BLaER1 (cell line): ENCODE measurements around the gene KRTAP1-3.
"Not testable (repeated sequence)": the region's sequence is repeated elsewhere in the genome, so short reads cannot be mapped to it uniquely, and the experiment has no call there.

ENCODE experiments used
- H3K27ac ChIP-seq: shearing (Covaris generic); formaldehyde crosslinking; 2 replicates; pipeline ENCODE4 v1.8.1; 2022
- H3K27me3 ChIP-seq: shearing (Covaris generic); formaldehyde crosslinking; 2 replicates; pipeline ENCODE4 v1.8.1; 2022
- H3K36me3 ChIP-seq: shearing (Covaris generic); formaldehyde crosslinking; 2 replicates; pipeline ENCODE4 v1.8.1; 2022
- H3K4me1 ChIP-seq: shearing (Covaris generic); formaldehyde crosslinking; 2 replicates; pipeline ENCODE4 v1.8.1; 2022
- H3K4me2 ChIP-seq: shearing (Covaris generic); formaldehyde crosslinking; 2 replicates; pipeline ENCODE4 v1.8.1; 2022
- H3K4me3 ChIP-seq: shearing (Covaris generic); formaldehyde crosslinking; 2 replicates; pipeline ENCODE4 v1.8.1; 2022
- H3K9ac ChIP-seq: shearing (Covaris generic); formaldehyde crosslinking; 2 replicates; pipeline ENCODE4 v1.8.1; 2022
- H3K9me3 ChIP-seq: shearing (Covaris generic); formaldehyde crosslinking; 2 replicates; pipeline ENCODE4 v1.8.1; 2022
- H4K20me1 ChIP-seq: shearing (Covaris generic); formaldehyde crosslinking; 2 replicates; pipeline ENCODE4 v1.8.1; 2022
- Cebpa-rat ChIP-seq: shearing (Covaris generic); IDR thresholded peaks from 2 replicates; pipeline ENCODE4 v1.8.1; 2022

Gene KRTAP1-3

GRCh38 chr17:41010441-41010840, 24.2 kb downstream of the KRTAP1-3 start:
- TF ChIP-seq Cebpa-rat, result no peak
- H3K4me1 ChIP-seq, result no peaks in the 10 kb centered on the region
- H4K20me1 ChIP-seq, result no peaks in the 10 kb centered on the region
- H3K9me3 ChIP-seq, result no peaks in the 10 kb centered on the region
- no peak overlapping the region for H3K9ac ChIP-seq
- no peak overlapping the region for H3K27ac ChIP-seq
- no peaks in the 10 kb centered on the region for H3K36me3 ChIP-seq
- no peak overlapping the region for H3K4me3 ChIP-seq
- no peak overlapping the region for H3K4me2 ChIP-seq
- no peaks in the 10 kb centered on the region for H3K27me3 ChIP-seq

- TF ChIP-seq Cebpa-rat, result no peak
- Histone ChIP-seq H3K9ac (no peak overlapping the region), H3K4me2 (no peak overlapping the region), H3K4me1 (no peaks in the 10 kb centered on the region), H3K36me3 (no peaks in the 10 kb centered on the region), H3K9me3 (no peaks in the 10 kb centered on the region), H3K27ac (no peak overlapping the region), H3K4me3 (no peak overlapping the region), H3K27me3 (no peaks in the 10 kb centered on the region), H4K20me1 (no peaks in the 10 kb centered on the region)
These were observed 24.7 kb downstream of the KRTAP1-3 start for GRCh38 chr17:41009936-41010335.

GRCh38 chr17:41009301-41009760, 25.3 kb downstream of the KRTAP1-3 start:
- Histone ChIP-seq H3K27me3 (no peaks in the 10 kb centered on the region), H3K27ac (no peak overlapping the region), H3K4me2 (no peak overlapping the region)

GRCh38 chr17:41008811-41009210, 25.9 kb downstream of the KRTAP1-3 start, which contains the start of gene KRTAP3-1:
KRTAP3-1 (minus strand) TSS chr17:41009128; CDS start chr17:41009074, 54 bp downstream.
- H4K20me1 ChIP-seq, result no peaks in the 10 kb centered on the region

More at GRCh38 chr17:41009301-41009760, 25.3 kb downstream of the KRTAP1-3 start:
- Histone ChIP-seq H3K4me3 (no peak overlapping the region), H4K20me1 (no peaks in the 10 kb centered on the region), H3K9ac (no peak overlapping the region), H3K4me1 (no peaks in the 10 kb centered on the region), H3K9me3 (no peaks in the 10 kb centered on the region), H3K36me3 (no peaks in the 10 kb centered on the region)
- no peak for TF ChIP-seq Cebpa-rat

GRCh38 chr17:41004397-41004796, 30.3 kb downstream of the KRTAP1-3 start:
- Histone ChIP-seq H3K9me3 (no peaks in the 10 kb centered on the region), H4K20me1 (no peaks in the 10 kb centered on the region), H3K4me1 (no peaks in the 10 kb centered on the region), H3K27me3 (no peaks in the 10 kb centered on the region), H3K36me3 (no peaks in the 10 kb centered on the region), H3K4me3 (no peak overlapping the region), H3K9ac (no peak overlapping the region), H3K4me2 (no peak overlapping the region), H3K27ac (no peak overlapping the region)
- TF ChIP-seq Cebpa-rat, result no peak

More at GRCh38 chr17:41008811-41009210, 25.9 kb downstream of the KRTAP1-3 start, which contains the start of gene KRTAP3-1:
- Histone ChIP-seq H3K36me3 (no peaks in the 10 kb centered on the region), H3K9me3 (no peaks in the 10 kb centered on the region), H3K9ac (no peak within 1 kb of the TSS), H3K27me3 (no peaks in the 10 kb centered on the region), H3K4me1 (no peaks in the 10 kb centered on the region), H3K27ac (no peak within 1 kb of the TSS), H3K4me2 (no peak within 1 kb of the TSS), H3K4me3 (no peak within 1 kb of the TSS)
- TF ChIP-seq Cebpa-rat, result no peak

GRCh38 chr17:41003926-41004325, 30.7 kb downstream of the KRTAP1-3 start:
- H3K4me2 ChIP-seq, result no peak overlapping the region
- H3K9ac ChIP-seq, result no peak overlapping the region
- H4K20me1 ChIP-seq, result no peaks in the 10 kb centered on the region
- H3K9me3 ChIP-seq, result no peaks in the 10 kb centered on the region
- no peak overlapping the region for H3K27ac ChIP-seq
- H3K27me3 ChIP-seq, result no peaks in the 10 kb centered on the region
- no peaks in the 10 kb centered on the region for H3K36me3 ChIP-seq
- no peak for TF ChIP-seq Cebpa-rat
- H3K4me1 ChIP-seq, result no peaks in the 10 kb centered on the region
- H3K4me3 ChIP-seq, result no peak overlapping the region

GRCh38 chr17:41002814-41003213, 31.9 kb downstream of the KRTAP1-3 start:
- no peaks in the 10 kb centered on the region for H4K20me1 ChIP-seq
- no peaks in the 10 kb centered on the region for H3K9me3 ChIP-seq
- no peaks in the 10 kb centered on the region for H3K36me3 ChIP-seq
- no peak overlapping the region for H3K4me2 ChIP-seq
- H3K4me3 ChIP-seq, result no peak overlapping the region
- no peaks in the 10 kb centered on the region for H3K4me1 ChIP-seq
- H3K9ac ChIP-seq, result no peak overlapping the region
- H3K27me3 ChIP-seq, result no peaks in the 10 kb centered on the region
- H3K27ac ChIP-seq, result no peak overlapping the region
- TF ChIP-seq Cebpa-rat, result no peak

GRCh38 chr17:41001795-41002194, 32.9 kb downstream of the KRTAP1-3 start:
- Histone ChIP-seq H4K20me1 (no peaks in the 10 kb centered on the region), H3K9me3 (no peaks in the 10 kb centered on the region), H3K4me2 (no peak overlapping the region), H3K27ac (no peak overlapping the region), H3K36me3 (no peaks in the 10 kb centered on the region), H3K27me3 (no peaks in the 10 kb centered on the region), H3K9ac (no peak overlapping the region), H3K4me1 (no peaks in the 10 kb centered on the region), H3K4me3 (no peak overlapping the region)
- no peak for TF ChIP-seq Cebpa-rat

- not testable (repeated sequence) for H4K20me1 ChIP-seq, H3K9ac ChIP-seq, H3K9me3 ChIP-seq, H3K4me3 ChIP-seq, H3K4me2 ChIP-seq, H3K4me1 ChIP-seq, H3K36me3 ChIP-seq, H3K27me3 ChIP-seq, H3K27ac ChIP-seq
These were observed 35.1 kb downstream of the KRTAP1-3 start, which contains the start of gene KRTAP3-2 for GRCh38 chr17:40999563-40999962. KRTAP3-2 (minus strand) TSS chr17:40999906; CDS start chr17:40999853, 53 bp downstream.

GRCh38 chr17:40997361-40997760, 37.3 kb downstream of the KRTAP1-3 start:
- Histone ChIP-seq H3K27me3 (no peaks in the 10 kb centered on the region), H4K20me1 (no peaks in the 10 kb centered on the region), H3K4me3 (no peak overlapping the region), H3K4me1 (no peaks in the 10 kb centered on the region), H3K9ac (no peak overlapping the region), H3K36me3 (no peaks in the 10 kb centered on the region), H3K4me2 (no peak overlapping the region), H3K9me3 (no peaks in the 10 kb centered on the region), H3K27ac (no peak overlapping the region)
- TF ChIP-seq Cebpa-rat, result no peak

- H3K36me3 ChIP-seq, result no peaks in the 10 kb centered on the region
- no peak overlapping the region for H3K9ac ChIP-seq
- H3K4me2 ChIP-seq, result no peak overlapping the region
- H4K20me1 ChIP-seq, result no peaks in the 10 kb centered on the region
- H3K27me3 ChIP-seq, result no peaks in the 10 kb centered on the region
- H3K4me1 ChIP-seq, result no peaks in the 10 kb centered on the region
- H3K9me3 ChIP-seq, result no peaks in the 10 kb centered on the region
- TF ChIP-seq Cebpa-rat, result no peak
- H3K4me3 ChIP-seq, result no peak overlapping the region
- H3K27ac ChIP-seq, result no peak overlapping the region
These were observed 37.8 kb downstream of the KRTAP1-3 start for GRCh38 chr17:40996829-40997228.
